Pancreas (tissue), 10 donors: ENCODE results near the gene CEP170B. TPM values are rescaled to one million over a fixed set of nuclear protein-coding genes. Genes with fewer than 3 reads are reported as not detected.

Source experiments
- ATAC-seq, 4 donors: fragments of 200-7000 bp; cut with Tn5 transposase; one replicate each; pipeline versions ENCODE4 v1.8.0 to v1.9.1; 2020; ENCODE audit warnings: mild to moderate bottlenecking in 4 of 4, moderate library complexity in 4 of 4
- DNase-seq, 6 donors: peaks; one replicate each; pipeline ENCODE4 v3.0.0-alpha.2; 2020
- FAIRE-seq: peaks from 2 replicates; lab custom pipeline; 2012; peaks lifted over from hg19 to GRCh38; lab: Jason Lieb, UNC
- H3K27ac ChIP-seq, 4 donors: fragments of 200-600 bp; sonication (generic); 1 replicate in 3 of 4; 2 replicates in 1 of 4; pipeline versions ENCODE4 v1.5.0 to v1.8.0; 2020
- H3K27me3 ChIP-seq, 4 donors: fragments of 200-600 bp; one replicate each; pipeline ENCODE4 v1.8.0; 2021
- H3K36me3 ChIP-seq, 3 donors: fragments of 200-600 bp; sonication (generic) in 1 of 3; one replicate each; pipeline versions ENCODE4 v1.5.0 to v1.8.0; 2020 to 2021
- H3K4me1 ChIP-seq, 3 donors: fragments of 200-600 bp; one replicate each; pipeline ENCODE4 v1.8.0; 2021
- H3K4me3 ChIP-seq, 4 donors: fragments of 200-600 bp; sonication (generic) in 2 of 4; one replicate each; pipeline versions ENCODE4 v1.5.0 to v1.8.0; 2020 to 2021
- H3K9me3 ChIP-seq, 4 donors: fragments of 200-600 bp; one replicate each; pipeline ENCODE4 v1.8.0; 2021
- WGBS, 2 donors: extraction: QIAGEN DNeasy Blood & Tissue Kit; methylation state at CpG; one replicate each; pipeline ENCODE4 v1.1.7; 2013; 5-methylcytosine and 5-hydroxymethylcytosine counted together
- intact Hi-C, 3 donors: fragments of 100-400 bp; cut with DNase I; formaldehyde crosslinking; loops; one replicate each; pipeline versions ENCODE4 v1.11.1 to v1.14.2; 2022
- polyA plus RNA-seq, 2 donors: library from polyadenylated mRNA; stranded (reverse); fragments of 200-250 nt; gene quantifications; one replicate each; pipeline ENCODE4 v1.2.3, GENCODE V29; 2013
- total RNA-seq, 6 donors: library from RNA; stranded (reverse); fragmentation: NEBNext Ultra II Directional in 4 of 6; extraction: Animal tissue kit (Norgen Biotek cat#: 25700) in 4 of 6; gene quantifications; one replicate each; pipeline versions ENCODE4 v1.2.1 to v1.2.4, GENCODE V29; 2021 to 2023
- TF ChIP-seq, protein P1 (sequence below), 4 donors: fragments of 200-600 bp; sonication (generic) in 3 of 4; IDR thresholded peaks; one replicate each; pipeline versions ENCODE4 v1.5.0 to v1.8.0; 2021; ENCODE audit warnings: antibody characterized with exemption in 4 of 4
- donor health status: healthy with polysubstance abuse.
- donor health status: DM: no; HTN: no; CAD: no; lungs with moderate emphysema.
- donor health status: DM: no; HTN: no; CAD: no.
- donor health status: control.
- donor health status: control.
- donor health status: Bipolar disorder and iron deficiency.
- donor health status: DM: yes; HTN: yes; CAD: no.
- donor health status: DM: no; HTN: no; CAD: no.
- donor health status: DM: no; HTN: no; CAD: no.
- donor health status: DM: yes; HTN: yes; CAD: no.

CEP170B gene
- total and polyA plus RNA-seq, 8 donors, result 17.7 to 43.8 (median 21.9) TPM

DNA sequence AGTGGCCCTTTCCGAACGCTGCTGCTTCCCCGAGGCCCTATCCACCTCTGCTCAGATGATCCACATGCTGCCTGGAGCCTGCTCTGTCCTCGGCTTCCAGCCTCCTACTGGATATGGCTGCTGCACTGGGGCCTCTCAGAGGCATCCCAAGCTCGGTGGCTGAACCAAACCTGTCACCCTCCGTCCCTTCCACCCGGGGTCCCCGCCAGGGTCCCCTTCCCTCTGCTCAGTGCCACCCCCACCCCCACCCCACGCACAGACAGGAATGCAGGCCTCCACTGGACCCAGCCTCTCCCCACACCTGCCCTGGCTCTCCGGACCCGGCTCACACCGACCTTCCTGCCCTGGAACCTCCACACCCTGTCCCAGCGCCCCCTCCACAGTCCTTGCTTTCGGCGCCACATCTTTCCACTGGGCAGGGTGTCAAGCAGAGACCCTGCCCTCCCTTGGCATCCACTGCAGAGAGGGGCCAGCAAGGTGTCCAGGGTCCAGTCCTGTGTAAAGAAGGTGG, 6.1 kb downstream of the CEP170B start:
- H3K27ac ChIP-seq, result no peak overlapping the region
- peaks cover 0 to 12% (median 4%) of the 10 kb centered on the region in 3 donors for H3K4me1 ChIP-seq
- ATAC-seq (no peak), FAIRE-seq (no peak), DNase-seq (peak in 3 of 6 donors; percentile 11 to 50 (median 42))
- TF ChIP-seq, protein P1, sequence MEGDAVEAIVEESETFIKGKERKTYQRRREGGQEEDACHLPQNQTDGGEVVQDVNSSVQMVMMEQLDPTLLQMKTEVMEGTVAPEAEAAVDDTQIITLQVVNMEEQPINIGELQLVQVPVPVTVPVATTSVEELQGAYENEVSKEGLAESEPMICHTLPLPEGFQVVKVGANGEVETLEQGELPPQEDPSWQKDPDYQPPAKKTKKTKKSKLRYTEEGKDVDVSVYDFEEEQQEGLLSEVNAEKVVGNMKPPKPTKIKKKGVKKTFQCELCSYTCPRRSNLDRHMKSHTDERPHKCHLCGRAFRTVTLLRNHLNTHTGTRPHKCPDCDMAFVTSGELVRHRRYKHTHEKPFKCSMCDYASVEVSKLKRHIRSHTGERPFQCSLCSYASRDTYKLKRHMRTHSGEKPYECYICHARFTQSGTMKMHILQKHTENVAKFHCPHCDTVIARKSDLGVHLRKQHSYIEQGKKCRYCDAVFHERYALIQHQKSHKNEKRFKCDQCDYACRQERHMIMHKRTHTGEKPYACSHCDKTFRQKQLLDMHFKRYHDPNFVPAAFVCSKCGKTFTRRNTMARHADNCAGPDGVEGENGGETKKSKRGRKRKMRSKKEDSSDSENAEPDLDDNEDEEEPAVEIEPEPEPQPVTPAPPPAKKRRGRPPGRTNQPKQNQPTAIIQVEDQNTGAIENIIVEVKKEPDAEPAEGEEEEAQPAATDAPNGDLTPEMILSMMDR (IDR thresholded peaks at IDR 0.05), result no peak
- no peaks in the 10 kb centered on the region for H3K9me3 ChIP-seq
- H3K27me3 ChIP-seq, result no peaks in the 10 kb centered on the region
- H3K4me3 ChIP-seq, result no peak overlapping the region
- no peaks in the 10 kb centered on the region for H3K36me3 ChIP-seq
- WGBS, 2 donors, result 84 to 85% methylated on average over 15 of the region's 15 CpGs
- intact Hi-C loops, result no loop called here

DNA sequence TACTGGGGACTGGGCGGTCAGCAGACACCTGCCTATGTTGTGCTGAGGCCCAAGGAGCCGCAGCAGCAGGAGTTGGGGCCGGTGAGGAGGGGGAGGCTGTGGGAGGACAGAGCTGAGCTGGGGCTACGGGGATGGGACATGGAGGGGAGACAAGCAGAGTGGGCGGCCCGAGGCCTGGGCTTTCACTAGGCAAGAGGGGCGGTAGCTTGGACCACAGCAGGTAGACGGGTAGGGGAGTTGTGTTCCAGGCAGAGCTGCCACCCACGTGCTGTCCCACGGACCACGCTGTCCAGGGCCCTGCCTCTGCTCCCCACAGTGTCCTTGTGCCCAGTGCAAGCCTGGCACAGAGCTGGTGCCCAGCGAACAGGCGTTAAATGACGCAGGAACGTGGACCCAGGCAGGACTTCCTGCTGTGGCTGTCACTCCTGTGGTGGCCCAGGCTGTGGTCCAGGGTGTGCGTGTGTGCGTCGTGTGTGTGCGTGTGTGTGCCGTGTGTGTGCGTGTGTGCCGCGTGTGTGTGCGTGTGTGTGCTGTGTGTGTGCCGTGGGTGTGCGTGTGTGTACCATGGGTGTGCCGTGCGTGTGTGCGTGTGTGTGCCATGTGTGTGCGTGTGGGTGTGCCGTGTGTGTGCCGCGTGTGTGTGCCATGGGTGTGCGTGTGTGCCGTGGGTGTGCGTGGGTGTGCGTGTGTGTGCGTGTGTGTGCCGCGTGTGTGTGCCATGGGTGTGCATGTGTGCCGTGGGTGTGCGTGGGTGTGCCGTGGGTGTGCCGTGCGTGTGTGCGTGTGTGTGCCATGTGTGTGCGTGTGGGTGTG, 6.8 kb downstream of the CEP170B start:
- H3K27me3 ChIP-seq, result no peaks in the 10 kb centered on the region
- H3K9me3 ChIP-seq, result no peaks in the 10 kb centered on the region
- intact Hi-C loops, result no loop called here
- H3K36me3 ChIP-seq, result no peaks in the 10 kb centered on the region
- FAIRE-seq (no peak), ATAC-seq (no peak), DNase-seq (peak in 4 of 6 donors; percentile 10 to 67 (median 40))
- no peak overlapping the region for H3K4me3 ChIP-seq
- WGBS, 2 donors, result 84 to 87% methylated on average over 36 to 42 of the region's 47 CpGs
- TF ChIP-seq, protein P1 (IDR thresholded peaks at IDR 0.05), result no peak
- H3K27ac ChIP-seq, result no peak overlapping the region
- peaks cover 0 to 5% (median 0%) of the 10 kb centered on the region in 3 donors for H3K4me1 ChIP-seq

DNA sequence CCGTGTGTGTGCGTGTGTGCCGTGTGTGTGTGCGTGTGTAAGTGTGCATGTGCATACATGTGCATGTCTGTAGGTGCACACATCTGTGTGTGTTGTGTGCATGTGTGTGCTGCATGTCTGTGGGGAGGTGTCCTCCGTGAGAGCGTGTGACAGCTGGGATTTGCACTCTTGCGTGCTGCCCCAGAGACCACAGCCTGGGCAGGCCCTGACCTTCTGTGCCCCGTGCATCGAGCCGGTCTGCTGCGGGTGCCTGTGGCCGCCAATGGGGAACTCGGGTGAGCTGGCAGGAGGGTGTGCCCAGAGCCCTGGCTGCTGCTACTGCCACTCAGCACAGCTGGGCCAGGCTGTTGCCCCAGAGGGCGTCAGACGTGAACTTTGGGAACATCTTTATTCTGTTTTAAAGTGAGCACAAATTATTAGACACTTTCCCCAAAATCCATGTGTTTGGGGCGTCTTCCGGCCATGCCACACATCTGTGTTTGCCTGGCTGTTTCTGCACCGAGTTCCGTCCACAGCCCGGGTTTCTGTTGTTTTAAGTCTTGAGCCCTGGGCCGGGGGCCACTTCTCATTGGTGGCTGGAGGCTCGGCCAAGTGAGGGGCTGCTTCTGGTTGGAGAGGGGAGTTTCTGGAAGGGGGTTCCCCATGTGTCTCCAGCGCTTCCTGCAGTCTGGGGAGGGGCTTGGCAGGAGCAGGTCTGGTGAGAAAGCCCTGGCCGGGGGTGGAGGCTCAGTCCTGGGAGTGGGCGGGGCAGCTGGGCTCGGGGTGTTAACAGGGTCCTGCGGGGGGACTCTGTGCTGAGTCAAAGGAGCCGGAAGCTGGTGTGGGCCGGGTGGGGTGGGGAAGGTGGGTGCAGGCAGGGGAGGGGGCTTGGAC, 7.6 kb downstream of the CEP170B start:
- Histone ChIP-seq H3K9me3 (no peaks in the 10 kb centered on the region), H3K36me3 (no peaks in the 10 kb centered on the region), H3K27me3 (no peaks in the 10 kb centered on the region), H3K4me3 (no peak overlapping the region), H3K4me1 (no peaks in the 10 kb centered on the region), H3K27ac (no peak overlapping the region)
- TF ChIP-seq, protein P1 (IDR thresholded peaks at IDR 0.05), result no peak
- intact Hi-C loops, result no loop called here
- 69 to 76% methylated on average over 27 to 28 of the region's 29 CpGs for WGBS, 2 donors
- peak in 2 of 4 donors; percentile 19 to 36 for ATAC-seq
- peak in 4 of 6 donors; percentile 13 to 68 (median 43) for DNase-seq
- no peak for FAIRE-seq

DNA sequence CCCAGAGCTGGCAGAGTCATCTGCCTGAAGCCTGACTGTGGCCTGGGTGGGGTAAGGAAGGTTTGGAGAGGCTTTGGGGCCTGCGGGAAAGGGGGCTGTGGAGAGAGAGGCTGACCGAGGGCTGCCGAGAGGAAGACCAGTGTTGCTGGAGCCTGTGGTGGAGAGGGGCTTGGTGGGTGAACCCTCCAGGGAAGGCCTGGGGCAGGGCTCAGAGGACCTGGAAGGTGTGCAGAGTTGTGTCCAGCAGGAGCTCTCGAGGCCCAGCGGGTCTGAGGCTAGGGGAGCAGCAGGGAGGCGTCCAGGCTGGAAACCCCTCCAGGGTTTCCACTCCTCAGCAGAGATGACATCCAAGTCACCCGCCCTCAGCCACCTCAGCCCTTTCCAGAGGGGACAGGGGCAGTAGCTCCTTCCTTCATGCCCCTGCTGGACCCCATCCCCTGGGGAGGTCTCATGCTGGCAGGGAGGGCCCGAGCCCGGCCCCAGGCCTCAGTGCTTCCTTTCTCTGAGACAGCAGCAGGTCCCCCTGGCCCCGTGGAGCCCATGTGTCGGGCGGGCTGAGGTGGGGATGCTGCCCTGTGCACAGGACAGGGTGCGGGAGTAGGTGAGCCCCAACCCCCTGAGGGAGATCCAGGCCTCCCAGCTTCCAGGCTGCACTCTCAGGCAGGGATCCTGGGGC, 8.4 kb downstream of the CEP170B start:
- no peak overlapping the region for H3K27ac ChIP-seq
- no peak overlapping the region for H3K4me3 ChIP-seq
- no peaks in the 10 kb centered on the region for H3K4me1 ChIP-seq
- DNase-seq (peak in 3 of 6 donors; percentile 23 to 79 (median 57)), ATAC-seq (no peak), FAIRE-seq (no peak)
- peaks cover 0 to 8% (median 0%) of the 10 kb centered on the region in 3 donors for H3K36me3 ChIP-seq
- 91 to 96% methylated on average over 13 of the region's 13 CpGs for WGBS, 2 donors
- H3K27me3 ChIP-seq, result no peaks in the 10 kb centered on the region
- H3K9me3 ChIP-seq, result no peaks in the 10 kb centered on the region
- TF ChIP-seq, protein P1 (IDR thresholded peaks at IDR 0.05), result no peak
- intact Hi-C loops, result no loop called here
